Hepatocyte (in vitro differentiated cells): ENCODE results near the gene NTNG1. TPM values are rescaled to one million over a fixed set of nuclear protein-coding genes. Genes with fewer than 3 reads are reported as not detected.

Experiments
- DNase-seq: peaks from one replicate; pipeline ENCODE4 v3.0.0-alpha.2; 2016; ENCODE audit warnings: low spot score
- H2AFZ ChIP-seq: fragments of 200-600 bp; sonication (generic); 2 replicates; pipeline ENCODE4 v1.6.0; 2016; ENCODE audit warnings: antibody characterized with exemption, mild to moderate bottlenecking
- H3K27ac ChIP-seq: fragments of 200-600 bp; sonication (generic); 2 replicates; pipeline ENCODE4 v1.5.1; 2016; ENCODE audit warnings: mild to moderate bottlenecking
- H3K27me3 ChIP-seq: fragments of 200-600 bp; sonication (generic); 2 replicates; pipeline ENCODE4 v1.6.1; 2016
- H3K36me3 ChIP-seq: fragments of 200-600 bp; sonication (generic); replicated peaks from 2 replicates; pipeline ENCODE4 v1.5.1; 2016; ENCODE audit warnings: low read depth; ENCODE audit not compliant: insufficient read depth
- H3K4me1 ChIP-seq: fragments of 200-600 bp; sonication (generic); 2 replicates; pipeline ENCODE4 v1.5.1; 2016; ENCODE audit warnings: mild to moderate bottlenecking, moderate library complexity; ENCODE audit not compliant: insufficient read depth
- H3K4me2 ChIP-seq: fragments of 200-600 bp; sonication (generic); 2 replicates; pipeline ENCODE4 v1.6.0; 2016
- H3K4me3 ChIP-seq: fragments of 200-600 bp; sonication (generic); 2 replicates; pipeline ENCODE4 v1.5.1; 2016; ENCODE audit warnings: mild to moderate bottlenecking
- H3K79me2 ChIP-seq: fragments of 200-600 bp; sonication (generic); 2 replicates; pipeline ENCODE4 v1.6.0; 2017; ENCODE audit warnings: mild to moderate bottlenecking
- H3K9me2 ChIP-seq: fragments of 200-600 bp; sonication (generic); replicated peaks from 2 replicates; pipeline ENCODE4 v1.6.0; 2017; ENCODE audit warnings: mild to moderate bottlenecking; ENCODE audit not compliant: insufficient read depth
- H3K9me3 ChIP-seq: fragments of 200-600 bp; sonication (generic); 2 replicates; pipeline ENCODE4 v1.5.1; 2016; ENCODE audit warnings: low read depth, mild to moderate bottlenecking
- H4K20me1 ChIP-seq: fragments of 200-600 bp; sonication (generic); 2 replicates; pipeline ENCODE4 v1.6.0; 2016; ENCODE audit warnings: mild to moderate bottlenecking; ENCODE audit not compliant: insufficient read depth, poor library complexity, severe bottlenecking
- CTCF ChIP-seq: fragments of 200-600 bp; sonication (generic); IDR thresholded peaks from 2 replicates; pipeline ENCODE4 v1.5.1; 2016; ENCODE audit warnings: antibody characterized with exemption, mild to moderate bottlenecking; ENCODE audit not compliant: poor library complexity
- EZH2 ChIP-seq: fragments of 200-600 bp; sonication (generic); IDR thresholded peaks from 2 replicates; pipeline ENCODE4 v1.6.1; 2016; ENCODE audit warnings: antibody characterized with exemption, mild to moderate bottlenecking, borderline replicate concordance
- EZH2phosphoT487 ChIP-seq: fragments of 200-600 bp; sonication (generic); IDR thresholded peaks from one replicate; pipeline ENCODE4 v1.6.1; 2018; ENCODE audit warnings: antibody characterized with exemption, mild to moderate bottlenecking, low read depth, moderate library complexity; ENCODE audit not compliant: unreplicated experiment, severe bottlenecking
- WGBS: methylation state at CpG from one replicate; pipeline ENCODE4 v1.1.6; 2016; ENCODE audit warnings: low lambda C conversion rate; ENCODE audit errors: missing lambda C conversion rate; 5-methylcytosine and 5-hydroxymethylcytosine counted together
- polyA plus RNA-seq: library from polyadenylated mRNA; unstranded; fragments of >200 nt; fragmentation: Nextera tagmentation; extraction: Ambion mirVana; gene quantifications from 2 replicates; pipeline ENCODE4 v1.2.1, GENCODE V29; 2016
- total RNA-seq: library from RNA; depleted of rRNA; stranded (reverse); fragments of >200 nt; gene quantifications from 2 replicates; pipeline ENCODE4 v1.2.3, GENCODE V29; 2014

NTNG1 gene
- total and polyA plus RNA-seq, 2 experiments from 2014 or later: 1.4 to 3.9 TPM

GRCh38 chr1:107298526-107298925, 157.7 kb downstream of the NTNG1 start:
- Histone ChIP-seq H3K27ac (no peak overlapping the region), H3K4me2 (no peak overlapping the region), H4K20me1 (no peaks in the 10 kb centered on the region), H3K4me1 (no peaks in the 10 kb centered on the region), H3K79me2 (no peaks in the 10 kb centered on the region), H3K4me3 (no peak overlapping the region), H3K27me3 (no peaks in the 10 kb centered on the region), H3K9me3 (no peaks in the 10 kb centered on the region), H3K36me3 (no peaks in the 10 kb centered on the region), H2AFZ (no peak overlapping the region), H3K9me2 (no peaks in the 10 kb centered on the region)
- 48% methylated on average over 1 of the region's 1 CpG for WGBS
- no peak for DNase-seq
- TF ChIP-seq EZH2phosphoT487 (no peak), EZH2 (no peak), CTCF (no peak)

GRCh38 chr1:107299521-107299920, 158.7 kb downstream of the NTNG1 start:
- Histone ChIP-seq H4K20me1 (no peaks in the 10 kb centered on the region), H3K27me3 (no peaks in the 10 kb centered on the region), H3K36me3 (no peaks in the 10 kb centered on the region), H3K4me3 (no peak overlapping the region), H3K4me1 (no peaks in the 10 kb centered on the region), H3K9me2 (no peaks in the 10 kb centered on the region), H3K27ac (no peak overlapping the region), H3K9me3 (no peaks in the 10 kb centered on the region), H3K79me2 (no peaks in the 10 kb centered on the region), H3K4me2 (no peak overlapping the region), H2AFZ (no peak overlapping the region)
- 81% methylated on average over 3 of the region's 3 CpGs for WGBS
- TF ChIP-seq EZH2phosphoT487: no peak
- TF ChIP-seq CTCF: no peak
- TF ChIP-seq EZH2: no peak
- DNase-seq: no peak

- WGBS: 74% methylated on average over 1 of the region's 1 CpG
- H3K9me2 ChIP-seq: no peaks in the 10 kb centered on the region
- no peaks in the 10 kb centered on the region for H4K20me1 ChIP-seq
- TF ChIP-seq CTCF (no peak), EZH2 (no peak), EZH2phosphoT487 (no peak)
- no peaks in the 10 kb centered on the region for H3K4me1 ChIP-seq
- H3K4me3 ChIP-seq: no peak overlapping the region
- no peaks in the 10 kb centered on the region for H3K79me2 ChIP-seq
- DNase-seq: no peak
- no peaks in the 10 kb centered on the region for H3K9me3 ChIP-seq
- H2AFZ ChIP-seq: no peak overlapping the region
- H3K27me3 ChIP-seq: no peaks in the 10 kb centered on the region
- no peaks in the 10 kb centered on the region for H3K36me3 ChIP-seq
- H3K27ac ChIP-seq: no peak overlapping the region
- no peak overlapping the region for H3K4me2 ChIP-seq
Observed at GRCh38 chr1:107309962-107310361, 169.1 kb downstream of the NTNG1 start.

GRCh38 chr1:107315652-107316051, 174.8 kb downstream of the NTNG1 start:
- Histone ChIP-seq H3K27me3 (no peaks in the 10 kb centered on the region), H4K20me1 (no peaks in the 10 kb centered on the region)
- 64% methylated on average over 1 of the region's 1 CpG for WGBS

More at GRCh38 chr1:107315652-107316051, 174.8 kb downstream of the NTNG1 start:
- Histone ChIP-seq H3K4me2 (no peak overlapping the region), H3K9me3 (no peaks in the 10 kb centered on the region), H2AFZ (no peak overlapping the region), H3K4me3 (no peak overlapping the region), H3K4me1 (no peaks in the 10 kb centered on the region), H3K27ac (no peak overlapping the region), H3K9me2 (no peaks in the 10 kb centered on the region), H3K79me2 (no peaks in the 10 kb centered on the region), H3K36me3 (no peaks in the 10 kb centered on the region)
- DNase-seq: no peak
- TF ChIP-seq CTCF (no peak), EZH2phosphoT487 (no peak), EZH2 (no peak)
